ENCODE results near the gene UBE2J1.

Gene UBE2J1

GRCh38 chr6:89314692-89315091, 37.8 kb downstream of the UBE2J1 start:
- Histone ChIP-seq H3K36me3 (ENCODE audit: control insufficient read depth in 2 of 2, insufficient read depth in 1 of 2, low read length in 2 of 2) (no peaks in the 10 kb centered on the region), H3K4me3 (ENCODE audit: low read depth, low read length) (no peak overlapping the region), H3K27ac (ENCODE audit: extremely low read depth, low read depth, low read length) (no peak overlapping the region), H3K9me3 (ENCODE audit: control insufficient read depth, insufficient read depth, low read depth, low read length) (no peaks in the 10 kb centered on the region), H3K4me1 (ENCODE audit: control insufficient read depth, insufficient read depth, low read length) (peaks cover 12% of the 10 kb centered on the region)
- CTCF ChIA-PET: interaction anchor here (0.9 to 1.5 kb wide), 3 partner anchors 9 to 54 kb away, joined by 3 to 8 read pairs (median 4); no protein-coding TSS in a partner anchor
- TF ChIP-seq ZNF660 (tag by site-specific recombination; IDR thresholded peaks at IDR 0.05) (no peak), ZNF791 (tag by site-specific recombination; IDR thresholded peaks at IDR 0.05) (no peak), ZNF610 (tag by site-specific recombination; IDR thresholded peaks at IDR 0.05; ENCODE audit: borderline replicate concordance) (no peak), PRDM6 (tag by site-specific recombination; IDR thresholded peaks at IDR 0.05) (no peak), ZNF692 (tag by site-specific recombination; IDR thresholded peaks at IDR 0.05) (no peak), ZBTB11 (tag by site-specific recombination; conservative IDR thresholded peaks at IDR 0.05; ENCODE audit: low read depth) (no peak), ZNF175 (tag by site-specific recombination; IDR thresholded peaks at IDR 0.05) (no peak), SALL2 (tag by site-specific recombination; IDR thresholded peaks at IDR 0.05; ENCODE audit: borderline replicate concordance) (no peak), FEZF1 (tag by site-specific recombination; IDR thresholded peaks at IDR 0.05) (no peak), BCL6B (tag by site-specific recombination; IDR thresholded peaks at IDR 0.05) (no peak), ZNF266 (tag by site-specific recombination; IDR thresholded peaks at IDR 0.05; ENCODE audit: low read depth) (no peak), ZNF2 (tag by site-specific recombination; IDR thresholded peaks at IDR 0.05) (no peak), HOXC10 (CRISPR knock-in tag; IDR thresholded peaks at IDR 0.05) (no peak), AEBP2 (tag by site-specific recombination; IDR thresholded peaks at IDR 0.05; ENCODE audit: borderline replicate concordance) (no peak), ZNF561 (tag by site-specific recombination; IDR thresholded peaks at IDR 0.05; ENCODE audit: borderline replicate concordance) (no peak), ZNF558 (tag by site-specific recombination; IDR thresholded peaks at IDR 0.05) (no peak), ZNF747 (tag by site-specific recombination; IDR thresholded peaks at IDR 0.05) (no peak), ZBTB8A (tag by site-specific recombination; IDR thresholded peaks at IDR 0.05) (no peak), ZNF530 (tag by site-specific recombination; IDR thresholded peaks at IDR 0.05; ENCODE audit: low read depth) (no peak), ZNF433 (tag by site-specific recombination; IDR thresholded peaks at IDR 0.05; ENCODE audit: low read depth) (no peak)
- POLR2A ChIA-PET: no interaction called here

All from HEK293 (cell line).